Endodermal cell (in vitro differentiated cells): ENCODE data around the gene ABCC10. TPM values are rescaled to one million over a fixed set of nuclear protein-coding genes. Genes with fewer than 3 reads are reported as not detected.
"Not testable (repeated sequence)": the region's sequence is repeated elsewhere in the genome, so short reads cannot be mapped to it uniquely, and the experiment has no call there.

Experiments used
- DNase-seq: peaks from one replicate; pipeline ENCODE4 v3.0.0-alpha.2; 2017
- H3K27ac ChIP-seq: 2 replicates; pipeline ENCODE4 v1.5.1; 2013; ENCODE audit warnings: mild to moderate bottlenecking, low read depth, low read length, moderate library complexity
- H3K27me3 ChIP-seq: 2 replicates; pipeline ENCODE4 v1.6.1; 2013; ENCODE audit warnings: mild to moderate bottlenecking, low read length, moderate library complexity; ENCODE audit not compliant: insufficient read depth, control insufficient read depth, poor library complexity, severe bottlenecking
- H3K36me3 ChIP-seq: 2 replicates; pipeline ENCODE4 v1.7.0; 2013; ENCODE audit warnings: mild to moderate bottlenecking, low read length, moderate library complexity; ENCODE audit not compliant: control insufficient read depth, insufficient read depth
- H3K4me1 ChIP-seq: one replicate; pipeline ENCODE4 v1.7.0; 2013; ENCODE audit warnings: low read length; ENCODE audit not compliant: control insufficient read depth, insufficient read depth
- H3K4me3 ChIP-seq: 2 replicates; pipeline ENCODE4 v1.5.1; 2013; ENCODE audit warnings: mild to moderate bottlenecking, low read length, moderate library complexity
- H3K9ac ChIP-seq: 2 replicates; pipeline ENCODE4 v1.6.1; 2013; ENCODE audit warnings: mild to moderate bottlenecking, low read length, moderate library complexity; ENCODE audit not compliant: poor library complexity, severe bottlenecking; ENCODE audit errors: extremely low read depth
- H3K9me3 ChIP-seq: 2 replicates; pipeline ENCODE4 v1.6.1; 2013; ENCODE audit warnings: mild to moderate bottlenecking, low read length, moderate library complexity; ENCODE audit not compliant: control insufficient read depth
- H3K27ac Mint-ChIP-seq: 2 replicates; pipeline ENCODE4 v1.8.0; 2020; ENCODE audit warnings: mixed read lengths
- H3K27me3 Mint-ChIP-seq: 2 replicates; pipeline ENCODE4 v1.8.0; 2021; ENCODE audit warnings: mild to moderate bottlenecking, mixed read lengths; ENCODE audit not compliant: insufficient read depth
- H3K36me3 Mint-ChIP-seq: 2 replicates; pipeline ENCODE4 v1.8.0; 2020; ENCODE audit warnings: low read depth, mixed read lengths
- H3K4me1 Mint-ChIP-seq: 2 replicates; pipeline ENCODE4 v1.8.0; 2020; ENCODE audit warnings: mixed read lengths
- H3K4me3 Mint-ChIP-seq: 2 replicates; pipeline ENCODE4 v1.8.0; 2020; ENCODE audit warnings: mild to moderate bottlenecking, moderate library complexity, mixed read lengths
- H3K9me3 Mint-ChIP-seq: 2 replicates; pipeline ENCODE4 v1.8.0; 2020; ENCODE audit warnings: mild to moderate bottlenecking, mixed read lengths
- WGBS, 2 experiments: methylation state at CpG; one replicate each; pipeline versions ENCODE4 v1.1.5 to v1.1.7; 2013; ENCODE audit warnings: missing lambda C conversion rate in 2 of 2, mixed read lengths in 1 of 2; ENCODE audit not compliant: insufficient coverage in 1 of 2, insufficient read length in 1 of 2; 5-methylcytosine and 5-hydroxymethylcytosine counted together
- total RNA-seq, 2 donors: library from RNA; stranded (reverse); fragmentation: NEBNext Ultra II Directional in 1 of 2; extraction: Animal tissue kit (Norgen Biotek cat#: 25700) in 1 of 2; gene quantifications; 2 replicates in 1 of 2; 3 replicates in 1 of 2; pipeline ENCODE4 v1.2.1, GENCODE V29; 2021
- TF ChIP-seq, protein P1 (sequence below): fragments of 200-600 bp; sonication (generic); conservative IDR thresholded peaks from 2 replicates; pipeline ENCODE4 v1.5.0; 2021; ENCODE audit warnings: antibody characterized with exemption, mild to moderate bottlenecking

ABCC10 gene
- total RNA-seq, 2 donors from 2014 or later = 34.1 to 44.8 TPM

DNA sequence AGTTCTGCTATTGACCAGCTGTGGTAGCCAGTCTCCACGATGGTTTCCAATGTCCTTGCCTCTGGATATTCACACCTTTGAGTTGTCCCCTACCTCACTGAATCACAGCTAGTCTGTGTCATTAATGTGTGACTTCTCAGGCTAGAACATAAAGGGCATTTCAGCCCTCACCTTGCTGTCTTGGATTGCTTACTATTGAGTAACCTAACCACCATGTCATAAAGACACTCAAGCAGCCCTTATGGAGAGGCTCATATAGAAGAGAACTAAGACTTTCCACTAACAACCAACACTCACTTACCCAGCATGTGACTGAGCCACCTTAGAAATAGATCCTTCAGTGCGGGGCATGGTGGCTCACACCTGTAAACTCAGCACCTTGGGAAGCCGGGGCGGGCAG, 19.1 kb upstream of the ABCC10 start:
- H3K36me3 ChIP-seq = no peaks in the 10 kb centered on the region
- H3K4me3 ChIP-seq = no peak overlapping the region
- no peaks in the 10 kb centered on the region for H3K4me1 ChIP-seq
- TF ChIP-seq, protein P1, sequence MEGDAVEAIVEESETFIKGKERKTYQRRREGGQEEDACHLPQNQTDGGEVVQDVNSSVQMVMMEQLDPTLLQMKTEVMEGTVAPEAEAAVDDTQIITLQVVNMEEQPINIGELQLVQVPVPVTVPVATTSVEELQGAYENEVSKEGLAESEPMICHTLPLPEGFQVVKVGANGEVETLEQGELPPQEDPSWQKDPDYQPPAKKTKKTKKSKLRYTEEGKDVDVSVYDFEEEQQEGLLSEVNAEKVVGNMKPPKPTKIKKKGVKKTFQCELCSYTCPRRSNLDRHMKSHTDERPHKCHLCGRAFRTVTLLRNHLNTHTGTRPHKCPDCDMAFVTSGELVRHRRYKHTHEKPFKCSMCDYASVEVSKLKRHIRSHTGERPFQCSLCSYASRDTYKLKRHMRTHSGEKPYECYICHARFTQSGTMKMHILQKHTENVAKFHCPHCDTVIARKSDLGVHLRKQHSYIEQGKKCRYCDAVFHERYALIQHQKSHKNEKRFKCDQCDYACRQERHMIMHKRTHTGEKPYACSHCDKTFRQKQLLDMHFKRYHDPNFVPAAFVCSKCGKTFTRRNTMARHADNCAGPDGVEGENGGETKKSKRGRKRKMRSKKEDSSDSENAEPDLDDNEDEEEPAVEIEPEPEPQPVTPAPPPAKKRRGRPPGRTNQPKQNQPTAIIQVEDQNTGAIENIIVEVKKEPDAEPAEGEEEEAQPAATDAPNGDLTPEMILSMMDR = no peak
- H3K27ac ChIP-seq = no peak overlapping the region
- Mint-ChIP-seq H3K27me3 (peaks cover 17% of the 10 kb centered on the region), H3K36me3 (no peaks in the 10 kb centered on the region), H3K9me3 (no peaks in the 10 kb centered on the region), H3K4me1 (no peaks in the 10 kb centered on the region), H3K4me3 (no peak overlapping the region), H3K27ac (no peak overlapping the region)
- no peak for DNase-seq
- H3K9me3 ChIP-seq = no peaks in the 10 kb centered on the region
- 83 to 88% methylated on average over 2 to 4 of the region's 4 CpGs for WGBS, 2 experiments
- H3K27me3 ChIP-seq = peaks cover 14% of the 10 kb centered on the region
- H3K9ac ChIP-seq = no peak overlapping the region

DNA sequence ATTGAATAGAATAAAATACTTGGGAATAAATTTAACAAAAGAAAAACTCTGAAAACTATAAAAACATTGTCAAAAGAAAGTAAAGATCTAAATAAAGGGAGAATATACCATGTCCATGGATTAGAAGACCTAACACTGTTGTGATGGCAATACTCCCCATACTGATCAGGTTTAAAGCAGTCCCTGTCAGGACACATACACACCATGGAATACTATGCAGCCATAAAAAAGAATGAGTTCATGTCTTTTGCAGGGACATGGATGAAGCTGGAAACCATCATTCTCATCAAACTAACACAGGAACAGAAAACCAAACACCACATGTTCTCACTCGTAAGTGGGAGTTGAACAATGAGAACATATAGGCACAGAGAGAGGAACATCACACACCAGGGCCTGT, 16.6 kb upstream of the ABCC10 start:
- not testable (repeated sequence) for H3K27me3 ChIP-seq, H3K4me3 Mint-ChIP-seq, H3K4me3 ChIP-seq, H3K9me3 Mint-ChIP-seq, DNase-seq, H3K36me3 ChIP-seq, H3K9me3 ChIP-seq, H3K4me1 ChIP-seq, H3K9ac ChIP-seq, H3K27ac ChIP-seq, H3K27ac Mint-ChIP-seq, H3K4me1 Mint-ChIP-seq, H3K36me3 Mint-ChIP-seq
- H3K27me3 Mint-ChIP-seq = peaks cover 20% of the 10 kb centered on the region
- WGBS, 2 experiments = 80% methylated on average over 1 of the region's 1 CpG; no CpG with 5 or more reads in 1 of the 2 experiments

DNA sequence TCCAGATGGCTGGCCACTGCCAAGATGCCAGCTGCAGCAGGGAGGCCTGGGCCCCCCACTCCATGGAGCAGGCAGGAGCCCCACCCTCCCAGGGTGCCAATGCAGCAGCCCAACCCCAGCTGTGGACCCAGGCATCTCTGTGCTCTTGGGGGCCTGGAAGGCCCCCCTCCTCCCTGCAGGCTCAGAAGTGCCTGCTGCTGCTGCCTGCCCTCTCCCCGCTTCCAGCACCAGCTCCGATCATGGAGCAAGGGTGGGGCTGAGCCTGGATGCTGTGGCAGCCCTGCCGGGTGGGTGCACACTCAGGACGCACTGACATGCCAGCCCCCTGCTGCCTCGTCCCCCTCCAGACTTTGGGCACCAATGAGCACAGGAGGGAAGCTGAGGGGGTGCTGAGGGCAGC, 14.8 kb upstream of the ABCC10 start:
- TF ChIP-seq, protein P1 = no peak
- Histone ChIP-seq H3K36me3 (no peaks in the 10 kb centered on the region), H3K9me3 (no peaks in the 10 kb centered on the region), H3K4me1 (no peaks in the 10 kb centered on the region), H3K4me3 (no peak overlapping the region), H3K27me3 (peaks cover 8% of the 10 kb centered on the region), H3K27ac (no peak overlapping the region), H3K9ac (no peak overlapping the region)
- no peaks in the 10 kb centered on the region for H3K9me3 Mint-ChIP-seq
- no peaks in the 10 kb centered on the region for H3K36me3 Mint-ChIP-seq
- H3K4me1 Mint-ChIP-seq = no peaks in the 10 kb centered on the region
- H3K27me3 Mint-ChIP-seq = peaks cover 27% of the 10 kb centered on the region
- 70 to 92% methylated on average over 2 to 5 of the region's 5 CpGs for WGBS, 2 experiments
- DNase-seq = no peak
- no peak overlapping the region for H3K27ac Mint-ChIP-seq
- H3K4me3 Mint-ChIP-seq = no peak overlapping the region

DNA sequence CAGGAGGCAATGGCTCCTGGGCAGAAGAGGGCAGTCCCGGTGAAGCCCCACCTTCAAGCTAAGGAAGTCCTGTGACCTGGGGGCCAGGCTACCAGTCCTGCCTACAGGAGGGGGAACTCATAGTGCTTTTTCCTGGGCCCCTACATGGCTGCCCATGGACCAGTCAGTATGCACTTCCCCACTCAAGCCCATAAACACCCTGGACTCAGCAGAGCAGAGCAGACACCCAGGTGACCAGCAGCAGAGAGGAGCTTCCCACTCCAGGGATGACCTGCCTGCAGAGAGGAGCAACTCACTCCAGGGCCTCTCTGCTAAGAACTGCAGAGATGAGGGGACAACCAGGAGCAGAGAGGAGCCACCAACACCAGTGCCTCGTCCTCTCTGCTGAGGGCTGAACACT, 14.3 kb upstream of the ABCC10 start:
- Histone ChIP-seq H3K27me3 (peaks cover 12% of the 10 kb centered on the region), H3K36me3 (no peaks in the 10 kb centered on the region), H3K9me3 (no peaks in the 10 kb centered on the region), H3K27ac (no peak overlapping the region), H3K4me1 (no peaks in the 10 kb centered on the region), H3K4me3 (no peak overlapping the region), H3K9ac (no peak overlapping the region)
- no peak overlapping the region for H3K4me3 Mint-ChIP-seq
- 86 to 92% methylated on average over 2 of the region's 2 CpGs for WGBS, 2 experiments
- TF ChIP-seq, protein P1 = no peak
- DNase-seq = no peak
- H3K4me1 Mint-ChIP-seq = no peaks in the 10 kb centered on the region
- H3K36me3 Mint-ChIP-seq = no peaks in the 10 kb centered on the region
- H3K9me3 Mint-ChIP-seq = no peaks in the 10 kb centered on the region
- no peak overlapping the region for H3K27ac Mint-ChIP-seq
- H3K27me3 Mint-ChIP-seq = peaks cover 32% of the 10 kb centered on the region

DNA sequence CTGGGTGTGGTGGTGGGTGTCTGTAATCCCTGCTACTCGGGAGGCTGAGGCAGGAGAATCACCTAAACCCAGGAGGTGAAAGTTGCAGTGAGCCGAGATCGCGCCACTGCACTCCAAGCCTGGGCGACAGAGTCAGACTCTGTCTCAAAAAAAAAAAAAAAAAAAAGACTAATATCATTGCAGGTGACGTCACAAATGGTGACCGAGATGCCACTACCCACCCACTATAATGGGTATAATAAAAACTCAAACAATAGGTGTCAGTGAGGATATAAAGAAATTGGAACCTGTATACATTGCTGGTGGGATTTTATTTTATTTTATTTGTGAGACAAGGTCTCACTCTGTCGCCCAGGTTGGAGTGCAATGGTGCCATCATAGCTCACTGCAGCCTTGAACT, 12.1 kb upstream of the ABCC10 start:
- peaks cover 29% of the 10 kb centered on the region for H3K27me3 Mint-ChIP-seq
- not testable (repeated sequence) for H3K4me3 Mint-ChIP-seq, H3K9ac ChIP-seq, H3K9me3 ChIP-seq, DNase-seq, H3K36me3 ChIP-seq, H3K4me1 ChIP-seq, H3K4me3 ChIP-seq, H3K9me3 Mint-ChIP-seq, H3K27ac ChIP-seq, H3K27ac Mint-ChIP-seq, H3K36me3 Mint-ChIP-seq, H3K4me1 Mint-ChIP-seq
- H3K27me3 ChIP-seq = peaks cover 21% of the 10 kb centered on the region
- WGBS, 2 experiments = 90 to 92% methylated on average over 1 to 6 of the region's 8 CpGs
